Right atrium auricular region (tissue), 2 donors: ENCODE data around the gene PILRB. TPM values are rescaled to one million over a fixed set of nuclear protein-coding genes. Genes with fewer than 3 reads are reported as not detected.
"Not testable (repeated sequence)": the region's sequence is repeated elsewhere in the genome, so short reads cannot be mapped to it uniquely, and the experiment has no call there.

Source experiments
- DNase-seq: peaks from one replicate; pipeline ENCODE4 v3.0.0-alpha.2; 2019; ENCODE audit warnings: low spot score
- H3K27ac ChIP-seq, 2 donors: fragments of 200-600 bp; sonication (generic); 1 replicate in 1 of 2; 2 replicates in 1 of 2; pipeline ENCODE4 v1.5.1; 2016 to 2019
- H3K27me3 ChIP-seq, 2 donors: fragments of 200-600 bp; sonication (generic); one replicate each; pipeline versions ENCODE4 v1.5.1 to v1.6.0; 2017 to 2019
- H3K36me3 ChIP-seq: fragments of 200-600 bp; sonication (generic); one replicate; pipeline ENCODE4 v1.5.1; 2016
- H3K4me1 ChIP-seq, 2 donors: fragments of 200-600 bp; sonication (generic); one replicate each; pipeline versions ENCODE4 v1.5.1 to v1.6.0; 2017 to 2019
- H3K4me3 ChIP-seq, 2 donors: fragments of 200-600 bp; sonication (generic); 1 replicate in 1 of 2; 2 replicates in 1 of 2; pipeline ENCODE4 v1.5.1; 2017 to 2019; ENCODE audit warnings: mild to moderate bottlenecking in 1 of 2, moderate library complexity in 1 of 2
- H3K9me3 ChIP-seq, 2 donors: fragments of 200-600 bp; sonication (generic); one replicate each; pipeline ENCODE4 v1.5.1; 2019
- CTCF ChIP-seq, 2 donors: fragments of 200-600 bp; sonication (generic); IDR thresholded peaks; one replicate each; pipeline ENCODE4 v1.5.1; 2019; ENCODE audit warnings: antibody characterized with exemption in 2 of 2
- total RNA-seq, 2 donors: library from RNA; depleted of rRNA; stranded (reverse); fragments of >200 nt; gene quantifications; one replicate each; pipeline ENCODE4 v1.1.0, GENCODE V29; 2016

Gene PILRB
- total RNA-seq, 2 donors from 2014 or later, result 9.3 to 9.8 TPM

DNA sequence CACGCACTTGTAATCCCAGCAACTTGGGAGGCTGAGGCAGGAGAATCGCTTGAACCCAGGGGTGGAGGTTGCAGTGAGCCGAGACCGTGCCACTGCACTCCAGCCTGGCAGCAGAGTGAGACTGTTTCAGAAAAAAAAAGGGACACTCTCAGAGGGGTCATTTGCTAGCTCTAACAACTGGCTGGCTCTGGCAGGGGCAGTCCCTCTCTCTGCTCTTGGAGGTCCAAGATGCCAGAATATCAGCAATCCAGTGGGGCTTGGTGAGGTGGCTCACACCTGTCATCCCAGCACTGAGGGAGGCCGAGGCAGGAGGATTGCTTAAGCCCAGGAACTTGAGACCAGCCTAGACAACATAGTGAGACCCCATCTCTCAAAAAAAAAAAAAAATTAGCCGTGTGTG is 12.8 kb downstream of the PILRB start:
- no peak for DNase-seq
- no peak for TF ChIP-seq CTCF (IDR thresholded peaks at IDR 0.05)
- Histone ChIP-seq H3K36me3 (no peaks in the 10 kb centered on the region), H3K27ac (no peak overlapping the region), H3K9me3 (no peaks in the 10 kb centered on the region), H3K4me1 (peaks cover 0 to 3% of the 10 kb centered on the region in 2 donors), H3K4me3 (no peak overlapping the region), H3K27me3 (no peaks in the 10 kb centered on the region)

GRCh38 chr7:100371561-100372171 is 13.7 kb downstream of the PILRB start:
- no peak for TF ChIP-seq CTCF (IDR thresholded peaks at IDR 0.05)
- DNase-seq, result no peak
- Histone ChIP-seq H3K27ac (no peak overlapping the region), H3K4me3 (no peak overlapping the region), H3K9me3 (no peaks in the 10 kb centered on the region), H3K27me3 (no peaks in the 10 kb centered on the region), H3K4me1 (peaks cover 0 to 3% of the 10 kb centered on the region in 2 donors), H3K36me3 (no peaks in the 10 kb centered on the region)

DNA sequence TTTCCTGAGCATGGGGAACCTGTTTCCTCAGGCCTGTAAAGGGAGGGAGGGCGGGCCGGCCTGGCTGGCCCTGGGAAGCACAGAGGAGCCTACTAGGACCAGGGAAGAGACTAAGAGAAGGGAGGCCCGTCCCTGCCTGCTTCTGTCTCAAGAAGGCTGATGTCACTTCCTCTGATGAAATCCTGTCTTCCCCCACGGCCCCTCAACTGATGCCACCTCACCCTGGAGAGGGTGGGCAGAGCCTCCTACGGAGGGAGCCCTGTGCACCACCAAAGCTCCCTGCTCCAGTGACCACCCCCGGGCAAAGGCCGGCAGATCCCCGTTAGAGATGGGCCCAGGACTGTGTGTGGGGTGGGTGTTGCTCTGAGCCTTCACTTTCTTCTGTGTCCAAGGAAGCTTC is 14.3 kb downstream of the PILRB start:
- Histone ChIP-seq H3K4me3 (no peak overlapping the region), H3K27me3 (no peaks in the 10 kb centered on the region), H3K36me3 (no peaks in the 10 kb centered on the region), H3K4me1 (peaks cover 0 to 3% of the 10 kb centered on the region in 2 donors), H3K9me3 (no peaks in the 10 kb centered on the region), H3K27ac (peak overlapping the region; percentile 10 to 46)
- peak; percentile 65 for DNase-seq
- TF ChIP-seq CTCF (IDR thresholded peaks at IDR 0.05), result no peak

GRCh38 chr7:100372694-100373093 is 14.8 kb downstream of the PILRB start:
- Histone ChIP-seq H3K4me1 (peaks cover 0 to 3% of the 10 kb centered on the region in 2 donors), H3K9me3 (no peaks in the 10 kb centered on the region), H3K36me3 (no peaks in the 10 kb centered on the region), H3K4me3 (no peak overlapping the region), H3K27me3 (no peaks in the 10 kb centered on the region), H3K27ac (peak overlapping the region; percentile 10 to 46)
- no peak for TF ChIP-seq CTCF (IDR thresholded peaks at IDR 0.05)
- no peak for DNase-seq

DNA sequence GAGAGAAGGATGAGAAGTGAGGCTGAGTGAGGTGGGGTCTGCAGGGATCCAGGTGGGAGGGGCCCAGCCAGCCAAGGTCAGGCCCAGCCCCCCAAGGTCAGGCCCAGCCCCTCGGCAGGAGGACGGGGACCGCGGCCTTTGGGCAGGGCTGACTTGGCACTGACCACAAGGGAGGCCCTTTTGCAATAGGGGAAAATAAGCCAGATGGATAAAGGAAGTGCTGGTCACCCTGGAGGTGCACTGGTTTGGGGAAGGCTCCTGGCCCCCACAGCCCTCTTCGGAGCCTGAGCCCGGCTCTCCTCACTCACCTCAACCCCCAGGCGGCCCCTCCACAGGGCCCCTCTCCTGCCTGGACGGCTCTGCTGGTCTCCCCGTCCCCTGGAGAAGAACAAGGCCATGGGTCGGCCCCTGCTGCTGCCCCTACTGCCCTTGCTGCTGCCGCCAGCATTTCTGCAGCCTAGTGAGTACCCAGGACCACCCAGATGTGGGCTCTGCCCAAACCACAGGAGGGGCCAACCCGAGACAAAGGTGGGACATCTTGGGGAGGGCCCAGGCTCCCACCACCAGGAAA is 15.4 kb downstream of the PILRB start, which contains the start of gene PILRA:
Gene PILRA (plus strand): TSS at position 227 of the 571 bp plus-strand sequence. CDS start 170 bp downstream, at position 397.
- Histone ChIP-seq H3K27ac (peak within 1 kb of the TSS; percentile 46 to 54), H3K27me3 (no peaks in the 10 kb centered on the region), H3K4me1 (peaks cover 0 to 3% of the 10 kb centered on the region in 2 donors), H3K36me3 (no peaks in the 10 kb centered on the region), H3K9me3 (no peaks in the 10 kb centered on the region), H3K4me3 (peak within 1 kb of the TSS in 1 of 2 donors; percentile 21)
- no peak for DNase-seq
- TF ChIP-seq CTCF (IDR thresholded peaks at IDR 0.05), result no peak

DNA sequence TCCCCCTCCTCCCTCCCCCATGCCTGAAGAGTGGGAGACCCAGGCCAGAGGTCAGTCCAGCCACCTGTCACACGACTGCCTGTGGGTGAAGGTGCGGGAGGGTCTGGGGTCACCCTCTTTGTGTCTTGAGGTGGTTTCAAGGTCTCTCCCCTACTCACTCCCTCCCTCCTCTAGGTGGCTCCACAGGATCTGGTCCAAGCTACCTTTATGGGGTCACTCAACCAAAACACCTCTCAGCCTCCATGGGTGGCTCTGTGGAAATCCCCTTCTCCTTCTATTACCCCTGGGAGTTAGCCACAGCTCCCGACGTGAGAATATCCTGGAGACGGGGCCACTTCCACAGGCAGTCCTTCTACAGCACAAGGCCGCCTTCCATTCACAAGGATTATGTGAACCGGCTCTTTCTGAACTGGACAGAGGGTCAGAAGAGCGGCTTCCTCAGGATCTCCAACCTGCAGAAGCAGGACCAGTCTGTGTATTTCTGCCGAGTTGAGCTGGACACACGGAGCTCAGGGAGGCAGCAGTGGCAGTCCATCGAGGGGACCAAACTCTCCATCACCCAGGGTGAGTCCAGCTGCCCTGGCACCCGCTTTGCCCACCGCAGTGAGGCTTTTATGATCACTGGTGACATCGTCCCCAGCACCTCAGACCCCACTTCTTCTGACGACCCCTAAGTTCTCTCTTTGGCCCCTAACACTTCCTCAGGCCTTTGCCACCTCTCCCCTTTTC is 16.1 kb downstream of the PILRB start:
- DNase-seq, H3K9me3 ChIP-seq, H3K4me1 ChIP-seq: not testable (repeated sequence)

More for the DNA sequence above, 16.1 kb downstream of the PILRB start:
- not testable (repeated sequence) for H3K27me3 ChIP-seq, H3K36me3 ChIP-seq, H3K4me3 ChIP-seq
- H3K27ac ChIP-seq, result peak overlapping the region; percentile 46 to 54
